Muscle layer of duodenum (tissue), 2 donors: ENCODE measurements around the gene FBLN5.

Source experiments
- H3K27ac ChIP-seq: one replicate; pipeline ENCODE4 v1.7.0; 2013; ENCODE audit warnings: mild to moderate bottlenecking, low read length
- H3K27me3 ChIP-seq: one replicate; pipeline ENCODE4 v1.7.0; 2013; ENCODE audit warnings: low read depth, mild to moderate bottlenecking, control low read depth, low read length
- H3K36me3 ChIP-seq, 2 donors: one replicate each; pipeline ENCODE4 v1.7.0; 2013; ENCODE audit warnings: low read length in 2 of 2, control low read depth in 1 of 2, mild to moderate bottlenecking in 1 of 2; ENCODE audit not compliant: insufficient read depth in 2 of 2, control insufficient read depth in 1 of 2
- H3K4me1 ChIP-seq, 2 donors: one replicate each; pipeline ENCODE4 v1.7.0; 2013; ENCODE audit warnings: low read length in 2 of 2, mild to moderate bottlenecking in 2 of 2, control low read depth in 1 of 2, moderate library complexity in 1 of 2; ENCODE audit not compliant: insufficient read depth in 2 of 2, control insufficient read depth in 1 of 2
- H3K4me3 ChIP-seq, 2 donors: one replicate each; pipeline ENCODE4 v1.7.0; 2013; ENCODE audit warnings: low read length in 2 of 2, low read depth in 1 of 2, mild to moderate bottlenecking in 1 of 2
- H3K9me3 ChIP-seq, 2 donors: one replicate each; pipeline ENCODE4 v1.7.0; 2013; ENCODE audit warnings: low read length in 2 of 2, control low read depth in 1 of 2, mild to moderate bottlenecking in 1 of 2; ENCODE audit not compliant: control insufficient read depth in 1 of 2
- donor health status: healthy.

The FBLN5 gene

DNA sequence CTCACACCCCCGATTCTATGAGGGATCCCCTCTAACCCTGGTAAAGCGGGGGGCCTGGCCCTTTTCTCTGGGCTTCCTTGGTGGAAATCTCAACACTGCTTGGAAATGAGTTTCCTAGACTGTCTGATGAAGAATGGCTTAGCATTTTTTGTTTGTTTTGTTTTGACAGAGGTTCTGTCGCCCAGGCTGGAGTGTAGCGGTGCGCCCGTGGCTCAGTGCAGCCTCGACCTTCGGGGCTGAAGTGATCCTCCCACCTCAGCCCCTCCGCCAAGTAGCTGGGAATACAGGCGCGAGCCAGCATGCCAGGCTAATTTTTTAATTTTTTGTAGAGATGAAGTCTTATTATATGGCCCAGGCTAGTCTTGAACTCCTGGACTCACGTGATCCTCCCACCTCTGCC lies 110.4 kb downstream of the FBLN5 start:
- Histone ChIP-seq H3K27me3 (no peaks in the 10 kb centered on the region), H3K36me3 (no peaks in the 10 kb centered on the region), H3K4me1 (peaks cover 0 to 9% of the 10 kb centered on the region in 2 donors), H3K4me3 (peak overlapping the region; percentile 53 to 72), H3K9me3 (no peaks in the 10 kb centered on the region), H3K27ac (peak overlapping the region; percentile 67)

DNA sequence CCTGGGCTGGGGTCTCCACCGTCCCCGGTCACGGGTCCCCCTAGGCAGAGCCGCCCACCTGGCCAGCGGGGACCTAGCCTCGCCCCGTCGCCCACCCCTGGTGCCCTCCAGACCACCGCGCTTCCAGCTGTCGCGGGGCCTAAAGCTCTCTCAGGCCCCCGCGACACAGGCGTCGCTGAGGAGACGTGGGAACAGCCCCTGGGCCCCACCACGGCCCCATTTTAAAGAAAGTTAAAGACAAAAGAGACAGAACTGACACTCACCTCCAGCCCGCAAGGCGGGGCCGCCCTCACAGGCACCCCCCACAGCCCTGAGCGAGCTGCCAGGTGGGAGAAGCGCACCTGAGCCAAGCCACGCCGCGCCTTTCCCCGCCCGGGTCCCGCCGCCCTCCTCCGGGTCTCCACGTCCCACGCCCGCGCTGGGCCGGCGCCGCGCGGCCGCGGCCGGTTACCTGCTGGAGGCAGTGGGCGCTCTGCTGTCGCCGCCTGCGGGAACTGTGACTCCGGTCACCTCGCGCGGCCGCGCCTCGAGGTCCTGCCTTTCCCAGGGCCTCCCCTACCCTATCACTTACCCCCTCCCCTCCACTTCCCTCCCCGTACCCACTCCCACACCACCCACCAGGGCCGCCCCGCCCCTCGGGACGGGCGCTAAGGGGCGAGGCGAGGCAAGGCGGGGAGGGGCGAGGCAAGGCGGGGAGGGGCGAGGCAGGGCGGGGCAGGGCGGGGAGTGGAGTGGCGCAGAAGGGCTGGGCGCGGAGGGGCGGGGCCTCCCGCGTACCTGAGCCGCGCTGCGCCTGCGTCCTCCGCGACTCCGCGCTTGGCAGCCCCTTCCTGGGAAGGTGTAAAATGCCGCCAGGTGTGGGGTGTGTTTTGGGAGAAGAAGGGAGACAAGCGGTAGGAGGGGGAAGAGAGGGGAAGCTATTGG lies 111.3 kb downstream of the FBLN5 start:
- H3K4me3 ChIP-seq: peak overlapping the region; percentile 53 to 72
- peak overlapping the region; percentile 67 for H3K27ac ChIP-seq
- H3K4me1 ChIP-seq: peaks cover 0 to 9% of the 10 kb centered on the region in 2 donors
- H3K36me3 ChIP-seq: no peaks in the 10 kb centered on the region
- no peaks in the 10 kb centered on the region for H3K27me3 ChIP-seq
- no peaks in the 10 kb centered on the region for H3K9me3 ChIP-seq

DNA sequence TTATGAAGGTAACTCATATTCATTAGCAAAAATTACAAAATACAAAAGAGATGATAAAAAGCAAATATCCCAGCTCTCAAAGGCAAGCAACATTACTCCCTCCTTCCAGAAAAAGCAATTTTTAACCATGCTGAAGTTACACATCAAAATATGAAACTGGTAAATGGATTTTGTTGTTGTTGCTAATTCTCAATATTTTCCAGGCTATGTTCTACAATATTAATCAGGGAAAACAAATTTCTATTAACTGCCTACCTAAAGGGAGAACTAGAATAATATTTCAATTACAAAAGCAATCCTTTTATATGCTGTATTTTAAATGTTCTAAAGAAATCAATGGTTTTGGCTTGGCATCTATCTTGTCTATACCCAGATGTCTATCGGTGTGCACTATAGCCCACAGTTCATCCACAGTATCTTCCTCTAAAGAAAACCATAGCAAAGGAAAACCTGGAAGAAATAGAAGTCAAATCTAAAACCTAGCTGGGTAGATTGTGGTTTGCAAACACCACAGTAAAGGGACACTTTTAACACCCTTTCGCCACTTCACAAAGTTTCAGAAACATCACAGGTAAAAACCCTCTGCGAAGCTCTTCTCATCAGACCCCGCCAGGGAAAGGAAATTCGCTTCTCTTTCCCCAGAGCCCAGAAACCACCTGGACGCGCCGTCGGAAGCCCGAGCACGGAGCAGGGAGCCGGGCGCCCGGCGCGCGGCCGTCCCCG lies 112.1 kb downstream of the FBLN5 start:
- Histone ChIP-seq H3K27me3 (no peaks in the 10 kb centered on the region), H3K9me3 (no peaks in the 10 kb centered on the region), H3K27ac (peak overlapping the region; percentile 27), H3K36me3 (no peaks in the 10 kb centered on the region), H3K4me1 (peaks cover 0 to 9% of the 10 kb centered on the region in 2 donors), H3K4me3 (peak overlapping the region; percentile 52 to 72)

DNA sequence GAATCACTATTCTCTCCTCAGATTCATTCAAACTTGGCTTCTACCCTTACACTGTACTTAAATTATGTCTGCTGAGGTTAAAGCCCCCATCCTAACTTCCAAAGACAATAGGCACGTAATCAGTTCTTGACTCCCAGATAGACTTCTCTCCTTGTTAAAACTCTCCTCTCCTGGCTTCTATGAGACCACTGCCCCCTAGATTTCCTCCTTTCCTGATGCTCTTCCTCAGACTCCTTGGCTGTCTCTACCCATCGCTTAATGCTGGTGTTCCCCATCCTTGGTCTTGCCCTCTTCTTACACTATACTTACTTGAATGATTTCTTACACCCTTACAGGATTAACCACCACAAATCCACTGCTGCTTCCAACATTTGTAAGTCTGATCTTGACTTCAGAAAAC lies 112.9 kb downstream of the FBLN5 start:
- H3K36me3 ChIP-seq: no peaks in the 10 kb centered on the region
- no peaks in the 10 kb centered on the region for H3K9me3 ChIP-seq
- peaks cover 0 to 9% of the 10 kb centered on the region in 2 donors for H3K4me1 ChIP-seq
- H3K27me3 ChIP-seq: no peaks in the 10 kb centered on the region
- H3K4me3 ChIP-seq: peak overlapping the region in 1 of 2 donors; percentile 52
- peak overlapping the region; percentile 18 for H3K27ac ChIP-seq

DNA sequence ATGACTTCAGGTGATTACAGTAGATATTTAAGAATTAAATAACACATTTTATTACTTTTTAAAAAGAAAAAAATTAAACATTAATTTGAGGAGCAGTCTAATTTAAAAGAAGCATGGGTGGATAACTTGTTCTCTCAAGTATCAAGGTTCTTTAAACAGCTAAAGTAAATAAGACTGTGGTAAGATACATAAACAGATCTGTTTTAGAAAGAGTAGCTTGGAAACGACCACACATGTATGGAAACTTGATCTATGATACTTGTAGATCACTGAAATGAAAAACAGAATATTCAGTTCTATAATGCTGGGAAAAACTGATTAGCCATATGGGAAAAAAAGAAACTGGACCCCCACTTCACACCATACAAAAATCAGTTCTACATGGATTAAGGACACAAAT lies 116.2 kb downstream of the FBLN5 start:
- H3K4me3 ChIP-seq: no peak overlapping the region
- H3K4me1 ChIP-seq: no peaks in the 10 kb centered on the region
- H3K27me3 ChIP-seq: no peaks in the 10 kb centered on the region
- H3K36me3 ChIP-seq: no peaks in the 10 kb centered on the region
- no peak overlapping the region for H3K27ac ChIP-seq
- H3K9me3 ChIP-seq: no peaks in the 10 kb centered on the region

DNA sequence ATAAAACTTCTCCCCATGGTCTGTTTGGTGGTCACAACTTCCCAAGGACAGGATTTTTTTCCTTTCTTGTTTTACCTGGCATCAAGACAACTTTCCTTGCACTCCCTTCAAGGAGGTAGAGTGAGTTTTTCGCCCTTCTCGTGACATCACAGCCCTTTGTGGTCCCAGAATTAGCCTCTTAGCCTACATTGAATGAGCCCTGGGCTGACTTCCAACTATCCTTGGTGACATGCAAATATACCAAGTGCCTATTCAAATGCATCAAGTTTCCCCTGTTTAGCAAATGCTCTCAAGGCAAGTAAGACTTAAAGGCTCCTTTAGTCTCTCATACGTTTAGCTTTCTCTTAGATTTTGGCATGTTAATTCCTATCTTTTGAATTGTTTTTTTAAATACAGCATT lies 116.7 kb downstream of the FBLN5 start:
- Histone ChIP-seq H3K9me3 (no peaks in the 10 kb centered on the region), H3K27ac (no peak overlapping the region), H3K4me3 (no peak overlapping the region), H3K36me3 (no peaks in the 10 kb centered on the region), H3K27me3 (no peaks in the 10 kb centered on the region), H3K4me1 (no peaks in the 10 kb centered on the region)

DNA sequence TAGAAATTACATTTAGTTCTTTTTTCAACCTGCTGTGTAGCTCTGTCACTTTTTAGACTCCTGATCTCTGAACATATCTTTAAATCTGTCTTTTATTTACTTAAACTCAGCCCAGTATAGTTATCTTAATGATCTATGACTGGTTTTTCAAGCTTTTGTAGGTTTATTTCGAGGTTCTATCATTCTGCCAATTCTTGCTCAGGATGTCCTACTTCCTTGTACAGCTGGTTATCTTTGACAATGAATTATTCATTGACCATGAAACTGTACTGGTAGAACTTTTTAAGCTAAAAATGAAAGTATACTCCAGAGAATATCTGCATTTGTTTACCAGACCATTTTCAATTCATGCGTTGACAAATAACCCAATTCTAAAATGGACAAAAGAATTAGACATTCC lies 118.0 kb downstream of the FBLN5 start:
- H3K27me3 ChIP-seq: no peaks in the 10 kb centered on the region
- no peak overlapping the region for H3K4me3 ChIP-seq
- H3K27ac ChIP-seq: no peak overlapping the region
- no peaks in the 10 kb centered on the region for H3K36me3 ChIP-seq
- no peaks in the 10 kb centered on the region for H3K9me3 ChIP-seq
- no peaks in the 10 kb centered on the region for H3K4me1 ChIP-seq

DNA sequence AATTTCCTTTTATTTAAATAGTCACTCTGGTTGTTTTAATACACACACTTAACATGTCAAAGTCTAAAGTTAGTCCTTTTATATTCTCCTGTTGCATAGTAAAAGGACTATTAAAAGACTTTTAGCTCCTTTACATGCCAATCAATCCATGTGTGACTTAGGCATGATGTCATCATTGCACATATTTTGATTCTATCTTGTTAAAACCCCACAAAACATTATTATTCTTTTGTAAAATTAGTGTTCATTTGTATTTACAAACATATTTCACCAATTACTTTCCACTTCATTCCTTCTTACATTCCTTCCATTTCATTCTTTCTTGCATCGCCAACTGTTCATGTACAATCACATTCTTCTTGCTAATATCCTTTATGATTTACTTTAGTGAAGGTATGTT lies 119.7 kb downstream of the FBLN5 start:
- Histone ChIP-seq H3K27ac (no peak overlapping the region), H3K9me3 (no peaks in the 10 kb centered on the region), H3K4me3 (no peak overlapping the region), H3K27me3 (no peaks in the 10 kb centered on the region), H3K4me1 (no peaks in the 10 kb centered on the region), H3K36me3 (no peaks in the 10 kb centered on the region)
